Measurements from ENCODE around the gene INO80E. TPM values are rescaled to one million over a fixed set of nuclear protein-coding genes. Genes with fewer than 3 reads are reported as not detected.

INO80E gene
- total and polyA plus RNA-seq, 2 of the 8 experiments (the other 6 are each of a cell fraction or from before 2014, with no cell fraction given): 43.0 to 91.2 TPM

DNA sequence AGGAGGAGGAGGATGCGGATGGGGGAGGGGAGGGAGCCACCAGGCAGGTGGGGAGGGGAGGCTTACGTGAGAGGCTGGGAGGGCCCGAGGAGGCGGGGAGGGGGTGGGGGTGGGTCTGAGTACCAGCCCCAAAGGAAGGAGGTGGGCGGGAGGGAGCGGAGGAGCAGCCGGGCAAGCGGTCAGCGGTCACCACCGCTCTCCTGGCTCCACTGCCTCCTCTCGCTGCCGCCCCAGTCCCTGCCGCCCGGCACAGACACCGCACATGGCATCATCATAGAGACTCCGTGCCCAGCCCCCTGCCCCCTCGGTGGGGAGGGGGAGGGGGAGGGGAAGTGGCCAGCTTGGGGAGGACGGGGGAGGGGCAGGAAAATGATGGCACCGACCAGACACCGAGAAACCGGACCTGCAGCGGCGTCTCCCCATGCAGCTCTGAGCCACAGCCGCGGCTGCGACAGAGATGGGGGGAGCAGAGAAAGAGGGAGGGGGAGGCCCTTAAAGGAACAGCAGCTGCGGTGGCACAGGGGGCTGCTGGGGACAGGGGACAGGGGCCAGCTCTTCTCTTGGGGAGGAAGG is 34.9 kb downstream of the INO80E start, which contains the start of gene TLCD3B:
Gene TLCD3B (minus strand): TSS at position 431 of the 573 bp plus-strand sequence. CDS start 744 bp downstream, outside the sequence.
- peak within 1 kb of the TSS; percentile 37 for H3K14ac ChIP-seq (ENCODE audit: insufficient read length)
- no peak within 1 kb of the TSS for H3K27ac ChIP-seq (ENCODE audit: low read depth, low read length)
- peak within 1 kb of the TSS; percentile 46 to 90 (median 55) for H3K4me3 ChIP-seq (ENCODE audit: extremely low read depth in 1 of 4, insufficient read depth in 2 of 4, low read depth in 3 of 4, low read length in 4 of 4)
- H4K20me1 ChIP-seq (replicated peaks in 1 of 2; ENCODE audit: control insufficient read depth in 1 of 2, insufficient read depth in 2 of 2, low read length in 2 of 2): peaks cover 12 to 16% of the 10 kb centered on the region in 2 experiments
- ChIA-PET CTCF (ENCODE audit: partially characterized antibody) (interaction anchor here (0.6 to 3.0 kb wide), 34 partner anchors 8 to 1057 kb away, joined by 3 to 23 read pairs (median 8); partner anchors contain the start of genes ASPHD1, C16orf92, KCTD13 and PAGR1), POLR2A (ENCODE audit: partially characterized antibody) (interaction anchor here (0.6 to 4.2 kb wide), 20 partner anchors 10 to 331 kb away, joined by 3 to 25 read pairs (median 4); partner anchors contain the start of genes ALDOA, ASPHD1, DOC2A and KIF22)
- H3K9me3 ChIP-seq (ENCODE audit: insufficient read depth in 2 of 2, low read depth in 1 of 2, low read length in 1 of 2): no peaks in the 10 kb centered on the region
- H3K79me1 ChIP-seq (ENCODE audit: low read depth, low read length): peaks cover 5% of the 10 kb centered on the region; the same call in 1 of the 2 replicates
- no peak within 1 kb of the TSS for H2BK120ac ChIP-seq (replicated peaks; ENCODE audit: low read depth, low read length)
- H3K4me2 ChIP-seq (ENCODE audit: insufficient read depth in 1 of 2, low read depth in 2 of 2, low read length in 2 of 2): peak within 1 kb of the TSS; percentile 84 to 96
- FAIRE-seq (no peak), DNase-seq (ENCODE audit: low read depth in 1 of 2, low spot score in 2 of 2) (peak in 1 of 2 experiments; percentile 76)
- peaks cover 0 to 26% (median 19%) of the 10 kb centered on the region in 4 experiments; a peak in 6 of 7 replicates for H3K4me1 ChIP-seq (replicated peaks in 1 of 4; ENCODE audit: control insufficient read depth in 3 of 4, insufficient read depth in 4 of 4, low read length in 3 of 4)
- H2BK12ac ChIP-seq (ENCODE audit: low read depth, low read length): peak within 1 kb of the TSS; percentile 75; the same call in 1 of the 2 replicates
- H4K5ac ChIP-seq (ENCODE audit: insufficient read length, low read depth, low read length): peak within 1 kb of the TSS; percentile 81
- peak within 1 kb of the TSS in 3 of 4 experiments; percentile 25 to 58 (median 52); a peak in 3 of 7 replicates for H3K9ac ChIP-seq (replicated peaks in 1 of 4; ENCODE audit: extremely low read depth in 1 of 4, low read depth in 3 of 4, low read length in 3 of 4)
- H4K8ac ChIP-seq (ENCODE audit: extremely low read depth, insufficient read depth, low read length): peak within 1 kb of the TSS; percentile 78
- H3K23me2 ChIP-seq (ENCODE audit: low read depth, low read length): peaks cover 10% of the 10 kb centered on the region; the same call in 1 of the 2 replicates
- peak within 1 kb of the TSS; percentile 50; the same call in 1 of the 2 replicates for H2AFZ ChIP-seq (ENCODE audit: low read length)
- H3K18ac ChIP-seq (ENCODE audit: extremely low read depth, low read length): peak within 1 kb of the TSS; percentile 97
- peak within 1 kb of the TSS; percentile 52 for H4K91ac ChIP-seq (replicated peaks; ENCODE audit: insufficient read length, low read length)
- H2BK15ac ChIP-seq (ENCODE audit: low read length): peak within 1 kb of the TSS; percentile 95; the same call in 1 of the 2 replicates
- H2AK5ac ChIP-seq (ENCODE audit: low read depth, low read length): no peak within 1 kb of the TSS; the same call in 1 of the 2 replicates
- no peak within 1 kb of the TSS for H3K56ac ChIP-seq (replicated peaks; ENCODE audit: insufficient read length, low read depth, low read length)
- WGBS, 2 experiments (ENCODE audit: extremely low coverage in 1 of 2, insufficient coverage in 1 of 2, insufficient read length in 1 of 2, insufficient replicate concordance in 2 of 2, low coverage in 1 of 2, low lambda C conversion rate in 2 of 2, missing lambda C conversion rate in 1 of 2): no CpG with 5 or more reads among the region's 27 CpGs
- H2BK20ac ChIP-seq (ENCODE audit: low read length): peak within 1 kb of the TSS; percentile 99
- peak within 1 kb of the TSS; percentile 56; the same call in 1 of the 2 replicates for H2BK5ac ChIP-seq (ENCODE audit: low read depth, low read length)
- H3K23ac ChIP-seq (ENCODE audit: insufficient read length): no peak within 1 kb of the TSS
- H3K79me2 ChIP-seq (ENCODE audit: control insufficient read depth in 1 of 2, insufficient read depth in 2 of 2, low read length in 2 of 2): no peaks in the 10 kb centered on the region
- H3K27me3 ChIP-seq (replicated peaks in 1 of 4; ENCODE audit: control insufficient read depth in 3 of 4, extremely low read depth in 1 of 4, insufficient read depth in 3 of 4, low read length in 3 of 4): peaks cover 0 to 14% (median 5%) of the 10 kb centered on the region in 4 experiments; a peak in 2 of 7 replicates
- H3K4ac ChIP-seq (replicated peaks; ENCODE audit: insufficient read length, low read depth, low read length): peak within 1 kb of the TSS; percentile 65
- H3K36me3 ChIP-seq (ENCODE audit: control insufficient read depth in 2 of 4, insufficient read depth in 4 of 4, low read length in 3 of 4): peaks cover 0 to 4% (median 0%) of the 10 kb centered on the region in 4 experiments; a peak in 2 of 8 replicates
- TF ChIP-seq TAF7 (optimal IDR thresholded peaks at IDR 0.05; ENCODE audit: borderline replicate concordance, low read depth, low read length) (no peak), SIX5 (IDR thresholded peaks at IDR 0.05; ENCODE audit: low read depth, low read length) (no peak)
